GM18907 (cell line): Measurements from ENCODE around the gene OGFOD2.
"Not testable (repeated sequence)": the region's sequence is repeated elsewhere in the genome, so short reads cannot be mapped to it uniquely, and the experiment has no call there.

Experiments
- ATAC-seq: cut with Tn5 transposase; IDR thresholded peaks from one replicate; pipeline ENCODE4 v1.9.1; 2021; ENCODE audit warnings: mild to moderate bottlenecking, moderate library complexity; ENCODE audit not compliant: unreplicated experiment

The OGFOD2 gene

GRCh38 chr12:123001464-123001863, 26.4 kb downstream of the OGFOD2 start:
- ATAC-seq = no peak

- no peak for ATAC-seq
Measured at GRCh38 chr12:123003257-123003656, 28.2 kb downstream of the OGFOD2 start.

GRCh38 chr12:123004287-123004686, 29.2 kb downstream of the OGFOD2 start:
- no peak for ATAC-seq

GRCh38 chr12:123005081-123005626, 30.1 kb downstream of the OGFOD2 start:
- no peak for ATAC-seq

GRCh38 chr12:123006977-123007376, 31.9 kb downstream of the OGFOD2 start:
- no peak for ATAC-seq

- no peak for ATAC-seq
Measured at GRCh38 chr12:123010110-123010509, 35.1 kb downstream of the OGFOD2 start.

GRCh38 chr12:123010681-123011080, 35.6 kb downstream of the OGFOD2 start:
- no peak for ATAC-seq

- ATAC-seq = no peak
Measured at GRCh38 chr12:123011701-123012100, 36.7 kb downstream of the OGFOD2 start.

GRCh38 chr12:123013185-123014095, 38.4 kb downstream of the OGFOD2 start:
- ATAC-seq = no peak

- not testable (repeated sequence) for ATAC-seq
Measured at GRCh38 chr12:123014473-123014872, 39.4 kb downstream of the OGFOD2 start.

GRCh38 chr12:123017753-123018152, 42.7 kb downstream of the OGFOD2 start:
- no peak for ATAC-seq

- no peak for ATAC-seq
Measured at GRCh38 chr12:123019841-123020138, 44.7 kb downstream of the OGFOD2 start.

- no peak for ATAC-seq
Measured at GRCh38 chr12:123021688-123022604, 46.9 kb downstream of the OGFOD2 start.

GRCh38 chr12:123022846-123023245, 47.8 kb downstream of the OGFOD2 start:
- ATAC-seq = no peak

- no peak for ATAC-seq
Measured at GRCh38 chr12:123024819-123025391, 49.9 kb downstream of the OGFOD2 start.

GRCh38 chr12:123026094-123026853, 51.2 kb downstream of the OGFOD2 start:
- ATAC-seq = no peak

- ATAC-seq = no peak
Measured at GRCh38 chr12:123027726-123028445, 52.8 kb downstream of the OGFOD2 start.

- ATAC-seq = no peak
Measured at GRCh38 chr12:123028475-123028874, 53.4 kb downstream of the OGFOD2 start.

GRCh38 chr12:123029550-123029949, 54.5 kb downstream of the OGFOD2 start:
- no peak for ATAC-seq
